OCI-LY1 (cell line): ENCODE results near the gene PTGS2.

ENCODE experiments used
- H2AFZ ChIP-seq: fragments of 200-600 bp; sonication (generic), shearing (Covaris generic); 2 replicates; pipeline ENCODE4 v1.6.0; 2014; ENCODE audit warnings: antibody characterized with exemption, mild to moderate bottlenecking, low read length
- H3F3A ChIP-seq: fragments of 200-600 bp; sonication (generic), shearing (Covaris generic); 2 replicates; pipeline ENCODE4 v1.6.0; 2014; ENCODE audit warnings: mild to moderate bottlenecking, antibody characterized with exemption, low read length, moderate library complexity; ENCODE audit not compliant: insufficient read depth
- H3K27ac ChIP-seq: fragments of 200-600 bp; sonication (generic); 2 replicates; pipeline ENCODE4 v1.5.1; 2014; ENCODE audit warnings: low read length, mixed run types, mild to moderate bottlenecking, low read depth; ENCODE audit not compliant: poor library complexity, severe bottlenecking
- H3K27me3 ChIP-seq: fragments of 200-600 bp; sonication (generic); 2 replicates; pipeline ENCODE4 v1.6.0; 2014; ENCODE audit warnings: antibody characterized with exemption, mild to moderate bottlenecking, low read length, moderate library complexity; ENCODE audit not compliant: insufficient read depth
- H3K36me3 ChIP-seq: fragments of 200-600 bp; sonication (generic); 2 replicates; pipeline ENCODE4 v1.6.1; 2014; ENCODE audit warnings: mild to moderate bottlenecking, antibody characterized with exemption, low read length, moderate library complexity, mixed read lengths; ENCODE audit not compliant: insufficient read depth
- H3K4me1 ChIP-seq: fragments of 200-600 bp; sonication (generic); 2 replicates; pipeline ENCODE4 v1.5.1; 2014; ENCODE audit warnings: mild to moderate bottlenecking, low read length, moderate library complexity; ENCODE audit not compliant: insufficient read depth, severe bottlenecking
- H3K4me2 ChIP-seq: fragments of 200-600 bp; sonication (generic), shearing (Covaris generic); 2 replicates; pipeline ENCODE4 v1.6.1; 2014; ENCODE audit warnings: low read length
- H3K4me3 ChIP-seq: fragments of 200-600 bp; sonication (generic); 2 replicates; pipeline ENCODE4 v1.5.1; 2014; ENCODE audit warnings: low read length, low read depth, mild to moderate bottlenecking, mixed read lengths; ENCODE audit not compliant: poor library complexity, severe bottlenecking
- H3K79me2 ChIP-seq: fragments of 200-600 bp; shearing (Covaris generic); 2 replicates; pipeline ENCODE4 v1.6.1; 2016; ENCODE audit warnings: mixed run types, low read length, mixed read lengths; ENCODE audit not compliant: insufficient read depth
- H3K9ac ChIP-seq: fragments of 200-600 bp; sonication (generic), shearing (Covaris generic); 2 replicates; pipeline ENCODE4 v1.6.1; 2014; ENCODE audit warnings: mild to moderate bottlenecking, low read length, mixed read lengths
- H3K9me2 ChIP-seq: fragments of 200-600 bp; sonication (generic), shearing (Covaris generic); 2 replicates; pipeline ENCODE4 v1.6.1; 2014; ENCODE audit warnings: low read depth, mild to moderate bottlenecking, low read length, mixed read lengths
- H3K9me3 ChIP-seq: fragments of 200-600 bp; shearing (Covaris generic); 2 replicates; pipeline ENCODE4 v1.6.1; 2014; ENCODE audit warnings: low read length, mixed read lengths
- H4K20me1 ChIP-seq: fragments of 200-600 bp; sonication (generic), shearing (Covaris generic); 2 replicates; pipeline ENCODE4 v1.6.0; 2016; ENCODE audit warnings: mild to moderate bottlenecking, low read length; ENCODE audit not compliant: insufficient read depth
- EZH2 ChIP-seq: fragments of 200-600 bp; sonication (generic), shearing (Covaris generic); IDR thresholded peaks from 2 replicates; pipeline ENCODE4 v1.8.0; 2017; ENCODE audit warnings: borderline replicate concordance, mixed run types, mild to moderate bottlenecking, antibody characterized with exemption, low read length, moderate library complexity, mixed read lengths
- TF ChIP-seq, protein P1 (sequence below): fragments of 200-600 bp; sonication (generic), shearing (Covaris generic); IDR thresholded peaks from 2 replicates; pipeline ENCODE4 v1.5.1; 2017; ENCODE audit warnings: mild to moderate bottlenecking, antibody characterized with exemption, low read length, moderate library complexity, mixed read lengths

The PTGS2 gene

DNA sequence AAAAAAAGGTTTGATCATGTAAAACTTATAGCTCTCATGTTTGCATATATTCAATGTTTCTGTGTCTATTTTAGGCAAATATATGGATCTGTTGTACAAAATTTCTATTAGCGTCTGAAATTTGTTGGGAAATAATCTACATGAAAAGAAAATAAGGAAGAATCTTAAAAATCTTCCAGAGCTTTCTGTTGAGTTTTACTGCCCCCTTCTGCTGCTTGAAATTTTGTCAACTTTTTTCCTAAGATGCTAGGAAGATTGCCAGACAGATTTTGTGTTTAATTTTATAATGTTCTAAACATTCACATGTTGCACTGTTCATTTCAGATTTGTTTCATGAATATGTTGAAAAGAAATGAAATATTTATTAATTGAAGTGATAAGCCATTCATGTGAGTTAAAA lies 2.5 kb upstream of the PTGS2 start:
- Histone ChIP-seq H3K4me3 (no peak overlapping the region), H3K9me3 (no peaks in the 10 kb centered on the region), H3K4me2 (no peak overlapping the region), H2AFZ (no peak overlapping the region), H3K27ac (no peak overlapping the region), H4K20me1 (no peaks in the 10 kb centered on the region), H3K9me2 (no peaks in the 10 kb centered on the region), H3K4me1 (no peaks in the 10 kb centered on the region), H3K9ac (no peak overlapping the region), H3K79me2 (no peaks in the 10 kb centered on the region), H3F3A (no peaks in the 10 kb centered on the region), H3K36me3 (no peaks in the 10 kb centered on the region), H3K27me3 (no peaks in the 10 kb centered on the region)
- TF ChIP-seq EZH2, result no peak
- TF ChIP-seq, protein P1, sequence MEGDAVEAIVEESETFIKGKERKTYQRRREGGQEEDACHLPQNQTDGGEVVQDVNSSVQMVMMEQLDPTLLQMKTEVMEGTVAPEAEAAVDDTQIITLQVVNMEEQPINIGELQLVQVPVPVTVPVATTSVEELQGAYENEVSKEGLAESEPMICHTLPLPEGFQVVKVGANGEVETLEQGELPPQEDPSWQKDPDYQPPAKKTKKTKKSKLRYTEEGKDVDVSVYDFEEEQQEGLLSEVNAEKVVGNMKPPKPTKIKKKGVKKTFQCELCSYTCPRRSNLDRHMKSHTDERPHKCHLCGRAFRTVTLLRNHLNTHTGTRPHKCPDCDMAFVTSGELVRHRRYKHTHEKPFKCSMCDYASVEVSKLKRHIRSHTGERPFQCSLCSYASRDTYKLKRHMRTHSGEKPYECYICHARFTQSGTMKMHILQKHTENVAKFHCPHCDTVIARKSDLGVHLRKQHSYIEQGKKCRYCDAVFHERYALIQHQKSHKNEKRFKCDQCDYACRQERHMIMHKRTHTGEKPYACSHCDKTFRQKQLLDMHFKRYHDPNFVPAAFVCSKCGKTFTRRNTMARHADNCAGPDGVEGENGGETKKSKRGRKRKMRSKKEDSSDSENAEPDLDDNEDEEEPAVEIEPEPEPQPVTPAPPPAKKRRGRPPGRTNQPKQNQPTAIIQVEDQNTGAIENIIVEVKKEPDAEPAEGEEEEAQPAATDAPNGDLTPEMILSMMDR, result no peak

DNA sequence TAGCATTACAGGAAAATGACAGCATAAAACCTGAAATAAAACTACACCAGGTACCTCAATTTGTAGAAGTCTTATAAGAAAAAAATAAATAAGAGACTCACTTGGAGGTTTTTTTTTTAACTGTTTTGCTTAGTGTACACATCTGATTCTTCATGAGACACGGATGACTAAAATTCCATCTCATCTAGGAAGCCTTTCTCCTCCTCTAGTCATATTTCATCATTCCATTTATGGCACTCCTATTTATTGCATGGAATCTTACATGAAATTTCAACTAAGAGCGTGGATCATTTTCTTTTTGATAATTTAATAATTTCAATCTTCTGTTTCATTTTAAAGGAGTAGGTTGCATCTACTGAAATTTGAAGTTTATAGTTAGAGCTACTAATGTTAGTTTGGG lies 1.6 kb upstream of the PTGS2 start:
- Histone ChIP-seq H3K9ac (no peak overlapping the region), H3K4me2 (no peak overlapping the region), H3F3A (no peaks in the 10 kb centered on the region), H3K27me3 (no peaks in the 10 kb centered on the region), H3K4me1 (no peaks in the 10 kb centered on the region), H3K36me3 (no peaks in the 10 kb centered on the region), H3K27ac (no peak overlapping the region), H2AFZ (no peak overlapping the region), H3K9me2 (no peaks in the 10 kb centered on the region), H3K4me3 (no peak overlapping the region), H3K9me3 (no peaks in the 10 kb centered on the region), H3K79me2 (no peaks in the 10 kb centered on the region), H4K20me1 (no peaks in the 10 kb centered on the region)
- TF ChIP-seq EZH2, result no peak
- TF ChIP-seq, protein P1, result no peak

DNA sequence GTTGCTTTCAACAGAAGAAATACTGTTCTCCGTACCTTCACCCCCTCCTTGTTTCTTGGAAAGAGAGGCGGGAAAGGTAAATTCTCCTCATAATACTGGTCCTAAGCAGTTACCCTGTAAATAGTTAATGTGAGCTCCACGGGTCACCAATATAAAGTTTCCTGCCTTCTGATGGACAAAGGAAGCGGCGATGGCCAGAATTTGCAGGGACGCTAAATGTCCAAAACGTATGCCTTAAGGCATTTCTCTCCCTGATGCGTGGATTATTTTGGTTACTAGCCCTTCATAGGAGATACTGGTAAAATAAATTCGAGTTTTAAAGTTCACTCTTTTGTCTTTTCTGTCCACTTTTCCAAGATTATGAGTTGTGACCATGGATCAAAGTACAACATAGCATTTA lies 898 bp upstream of the PTGS2 start:
- H3K4me3 ChIP-seq, result no peak overlapping the region
- H3K4me2 ChIP-seq, result no peak overlapping the region
- H4K20me1 ChIP-seq, result no peaks in the 10 kb centered on the region
- no peak overlapping the region for H3K27ac ChIP-seq
- no peaks in the 10 kb centered on the region for H3K36me3 ChIP-seq
- TF ChIP-seq, protein P1, result no peak
- no peak for TF ChIP-seq EZH2
- H3K4me1 ChIP-seq, result no peaks in the 10 kb centered on the region
- H3K27me3 ChIP-seq, result no peaks in the 10 kb centered on the region
- no peaks in the 10 kb centered on the region for H3K9me2 ChIP-seq
- H3K79me2 ChIP-seq, result no peaks in the 10 kb centered on the region
- no peaks in the 10 kb centered on the region for H3K9me3 ChIP-seq
- no peaks in the 10 kb centered on the region for H3F3A ChIP-seq
- no peak overlapping the region for H2AFZ ChIP-seq
- H3K9ac ChIP-seq, result no peak overlapping the region
